Measurements from ENCODE around the gene C9orf153.
A peak's percentile ranks its signal among the peaks of the same experiment; 100 is the strongest.

Gene C9orf153

GRCh38 chr9:86277072-86277471 is 17.6 kb upstream of the C9orf153 start:
- no peak for DNase-seq (ENCODE audit: low read depth)
- TF ChIP-seq CTCF (IDR thresholded peaks at IDR 0.05; ENCODE audit: low read depth, low read length) (no peak), MAX (IDR thresholded peaks at IDR 0.05; ENCODE audit: low read depth, low read length) (no peak), POLR2A (IDR thresholded peaks at IDR 0.05; ENCODE audit: extremely low read depth, insufficient read length) (no peak), MYC (IDR thresholded peaks at IDR 0.05; ENCODE audit: low read depth, low read length) (no peak)
- no peak overlapping the region for H3K4me3 ChIP-seq (ENCODE audit: low read depth, low read length)

- no peak for TF ChIP-seq MYC (IDR thresholded peaks at IDR 0.05; ENCODE audit: low read depth, low read length)
- no peak for TF ChIP-seq POLR2A (IDR thresholded peaks at IDR 0.05; ENCODE audit: extremely low read depth, insufficient read length)
- no peak for TF ChIP-seq MAX (IDR thresholded peaks at IDR 0.05; ENCODE audit: low read depth, low read length)
- peak; percentile 2 for TF ChIP-seq CTCF (IDR thresholded peaks at IDR 0.05; ENCODE audit: low read depth, low read length)
- peak; percentile 8 for DNase-seq (ENCODE audit: low read depth)
- no peak overlapping the region for H3K4me3 ChIP-seq (ENCODE audit: low read depth, low read length)
Observed at GRCh38 chr9:86275962-86276361, 16.5 kb upstream of the C9orf153 start.

- DNase-seq (ENCODE audit: low read depth): no peak
- no peak for TF ChIP-seq MAX (IDR thresholded peaks at IDR 0.05; ENCODE audit: low read depth, low read length)
- TF ChIP-seq MYC (IDR thresholded peaks at IDR 0.05; ENCODE audit: low read depth, low read length): no peak
- no peak for TF ChIP-seq CTCF (IDR thresholded peaks at IDR 0.05; ENCODE audit: low read depth, low read length)
- no peak for TF ChIP-seq POLR2A (IDR thresholded peaks at IDR 0.05; ENCODE audit: extremely low read depth, insufficient read length)
- no peak overlapping the region for H3K4me3 ChIP-seq (ENCODE audit: low read depth, low read length)
Observed at GRCh38 chr9:86274821-86275643, 15.6 kb upstream of the C9orf153 start.

- no peak for DNase-seq (ENCODE audit: low read depth)
- H3K4me3 ChIP-seq (ENCODE audit: low read depth, low read length): no peak overlapping the region
- no peak for TF ChIP-seq MAX (IDR thresholded peaks at IDR 0.05; ENCODE audit: low read depth, low read length)
- TF ChIP-seq POLR2A (IDR thresholded peaks at IDR 0.05; ENCODE audit: extremely low read depth, insufficient read length): no peak
- TF ChIP-seq MYC (IDR thresholded peaks at IDR 0.05; ENCODE audit: low read depth, low read length): no peak
- TF ChIP-seq CTCF (IDR thresholded peaks at IDR 0.05; ENCODE audit: low read depth, low read length): no peak
Observed at GRCh38 chr9:86272221-86272620, 12.8 kb upstream of the C9orf153 start.

GRCh38 chr9:86263876-86264275 is 4.4 kb upstream of the C9orf153 start:
- no peak for DNase-seq (ENCODE audit: low read depth)
- no peak overlapping the region for H3K4me3 ChIP-seq (ENCODE audit: low read depth, low read length)
- TF ChIP-seq MYC (IDR thresholded peaks at IDR 0.05; ENCODE audit: low read depth, low read length): no peak
- TF ChIP-seq POLR2A (IDR thresholded peaks at IDR 0.05; ENCODE audit: extremely low read depth, insufficient read length): no peak
- no peak for TF ChIP-seq MAX (IDR thresholded peaks at IDR 0.05; ENCODE audit: low read depth, low read length)
- TF ChIP-seq CTCF (IDR thresholded peaks at IDR 0.05; ENCODE audit: low read depth, low read length): no peak

Measured in NB4 (cell line).